PFSK-1 (cell line): Measurements from ENCODE around the gene ZCCHC2.

Experiments
- FOXP2 ChIP-seq: optimal IDR thresholded peaks from 2 replicates; pipeline ENCODE3; 2011; ENCODE audit warnings: borderline replicate concordance, control low read depth, inconsistent platforms; ENCODE audit not compliant: insufficient read depth; ENCODE audit errors: extremely low read length, extremely low read depth
- POLR2AphosphoS5 ChIP-seq: IDR thresholded peaks from 2 replicates; pipeline ENCODE4 v1.6.1; 2012; ENCODE audit warnings: low read depth, mild to moderate bottlenecking, control low read depth, low read length, moderate library complexity
- SIN3A ChIP-seq: IDR thresholded peaks from 2 replicates; pipeline ENCODE4 v1.6.1; 2012; ENCODE audit warnings: mild to moderate bottlenecking, low read length, moderate library complexity, borderline replicate concordance; ENCODE audit not compliant: insufficient read depth
- TAF1 ChIP-seq: IDR thresholded peaks from 2 replicates; pipeline ENCODE4 v1.6.1; 2012; ENCODE audit warnings: low read length, control low read depth, borderline replicate concordance; ENCODE audit not compliant: insufficient read depth
- TF ChIP-seq, protein P1 (sequence below), 2 experiments: IDR thresholded peaks; 2 replicates each; pipeline versions ENCODE4 v1.6.1 to v1.8.0; 2011 to 2012; ENCODE audit warnings: low read depth in 2 of 2, low read length in 2 of 2, control low read depth in 1 of 2, inconsistent platforms in 1 of 2, mild to moderate bottlenecking in 1 of 2, moderate library complexity in 1 of 2; ENCODE audit not compliant: insufficient read depth in 1 of 2

Gene ZCCHC2

DNA sequence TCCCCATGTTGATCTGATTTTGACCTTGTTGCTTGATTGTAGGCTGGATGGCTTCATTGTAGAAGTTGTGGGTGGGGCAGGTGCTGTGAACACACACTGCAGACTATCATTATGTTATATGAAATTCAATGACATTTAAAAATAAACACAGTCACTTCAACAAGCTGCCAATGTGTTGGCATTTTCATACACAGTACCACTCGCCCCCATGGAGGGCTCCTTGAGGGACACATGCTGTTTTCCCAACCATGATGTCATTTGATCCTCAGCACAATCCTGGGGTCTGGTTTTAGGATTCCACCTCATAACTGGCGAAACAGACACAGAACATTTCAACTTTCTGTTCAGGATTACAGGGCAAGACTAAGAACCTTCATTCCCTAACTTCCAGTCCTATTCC lies 86.9 kb downstream of the ZCCHC2 start:
- TF ChIP-seq TAF1: no peak
- TF ChIP-seq POLR2AphosphoS5: no peak
- no peak for TF ChIP-seq FOXP2
- TF ChIP-seq SIN3A: no peak
- TF ChIP-seq, protein P1, sequence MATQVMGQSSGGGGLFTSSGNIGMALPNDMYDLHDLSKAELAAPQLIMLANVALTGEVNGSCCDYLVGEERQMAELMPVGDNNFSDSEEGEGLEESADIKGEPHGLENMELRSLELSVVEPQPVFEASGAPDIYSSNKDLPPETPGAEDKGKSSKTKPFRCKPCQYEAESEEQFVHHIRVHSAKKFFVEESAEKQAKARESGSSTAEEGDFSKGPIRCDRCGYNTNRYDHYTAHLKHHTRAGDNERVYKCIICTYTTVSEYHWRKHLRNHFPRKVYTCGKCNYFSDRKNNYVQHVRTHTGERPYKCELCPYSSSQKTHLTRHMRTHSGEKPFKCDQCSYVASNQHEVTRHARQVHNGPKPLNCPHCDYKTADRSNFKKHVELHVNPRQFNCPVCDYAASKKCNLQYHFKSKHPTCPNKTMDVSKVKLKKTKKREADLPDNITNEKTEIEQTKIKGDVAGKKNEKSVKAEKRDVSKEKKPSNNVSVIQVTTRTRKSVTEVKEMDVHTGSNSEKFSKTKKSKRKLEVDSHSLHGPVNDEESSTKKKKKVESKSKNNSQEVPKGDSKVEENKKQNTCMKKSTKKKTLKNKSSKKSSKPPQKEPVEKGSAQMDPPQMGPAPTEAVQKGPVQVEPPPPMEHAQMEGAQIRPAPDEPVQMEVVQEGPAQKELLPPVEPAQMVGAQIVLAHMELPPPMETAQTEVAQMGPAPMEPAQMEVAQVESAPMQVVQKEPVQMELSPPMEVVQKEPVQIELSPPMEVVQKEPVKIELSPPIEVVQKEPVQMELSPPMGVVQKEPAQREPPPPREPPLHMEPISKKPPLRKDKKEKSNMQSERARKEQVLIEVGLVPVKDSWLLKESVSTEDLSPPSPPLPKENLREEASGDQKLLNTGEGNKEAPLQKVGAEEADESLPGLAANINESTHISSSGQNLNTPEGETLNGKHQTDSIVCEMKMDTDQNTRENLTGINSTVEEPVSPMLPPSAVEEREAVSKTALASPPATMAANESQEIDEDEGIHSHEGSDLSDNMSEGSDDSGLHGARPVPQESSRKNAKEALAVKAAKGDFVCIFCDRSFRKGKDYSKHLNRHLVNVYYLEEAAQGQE (IDR thresholded peaks at IDR 0.05; ENCODE audit: insufficient read depth in 1 of 2, low read depth in 2 of 2, low read length in 2 of 2): no peak

DNA sequence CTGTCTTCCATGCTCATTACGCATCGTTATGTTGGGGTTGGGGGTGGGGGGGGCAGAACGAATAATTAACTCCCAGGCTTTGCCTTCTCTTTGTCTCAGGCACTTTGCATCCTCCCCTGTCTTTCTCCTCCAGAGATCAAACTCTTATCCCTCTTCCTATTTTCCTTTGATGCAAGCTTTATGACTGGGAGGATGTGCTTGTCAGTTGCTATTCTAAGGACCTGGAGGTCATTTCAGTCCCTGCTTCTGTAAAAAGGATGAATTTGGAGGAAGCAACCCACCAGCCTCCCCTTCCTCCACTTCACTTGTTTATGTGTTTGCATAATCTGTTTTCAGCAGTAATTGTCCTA lies 87.5 kb downstream of the ZCCHC2 start:
- TF ChIP-seq, protein P1 (IDR thresholded peaks at IDR 0.05; ENCODE audit: insufficient read depth in 1 of 2, low read depth in 2 of 2, low read length in 2 of 2): no peak
- no peak for TF ChIP-seq TAF1
- no peak for TF ChIP-seq FOXP2
- TF ChIP-seq SIN3A: no peak
- no peak for TF ChIP-seq POLR2AphosphoS5

DNA sequence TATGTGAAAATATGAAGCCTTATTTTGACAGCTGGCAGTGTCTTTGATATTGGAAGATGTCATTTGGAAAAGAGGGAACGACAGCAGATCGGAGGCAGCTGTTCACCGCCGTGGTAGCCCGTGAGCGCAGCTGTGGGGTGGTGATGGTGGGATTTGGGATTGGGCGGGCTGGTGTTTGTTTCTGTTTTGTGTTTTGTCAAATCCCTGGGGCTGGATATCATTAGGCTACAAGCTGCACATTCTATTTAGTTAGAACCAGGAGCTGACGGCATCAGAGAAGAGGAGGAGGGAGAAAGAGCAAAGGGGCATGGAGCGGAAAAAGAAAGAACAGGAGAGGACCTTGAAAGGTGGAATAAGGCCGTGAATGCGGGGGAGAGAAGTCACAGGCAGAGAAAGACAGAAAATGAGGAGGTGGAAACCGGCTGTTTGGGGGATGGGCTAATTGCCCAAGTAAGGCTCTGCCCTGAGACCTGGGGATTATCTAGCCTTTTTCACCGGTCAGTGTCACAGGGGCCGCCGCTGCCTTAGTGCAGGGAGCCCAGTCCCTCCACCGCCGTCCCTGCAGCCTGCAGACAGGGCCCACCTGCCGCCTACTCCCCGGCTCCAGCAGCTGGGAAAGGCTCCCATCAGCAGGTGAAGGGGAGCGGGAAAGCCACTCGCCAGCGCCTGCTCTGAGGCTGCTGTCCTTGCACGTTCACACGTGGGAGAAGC lies 88.0 kb downstream of the ZCCHC2 start:
- TF ChIP-seq TAF1: no peak
- TF ChIP-seq POLR2AphosphoS5: no peak
- no peak for TF ChIP-seq FOXP2
- TF ChIP-seq SIN3A: no peak
- TF ChIP-seq, protein P1 (IDR thresholded peaks at IDR 0.05; ENCODE audit: insufficient read depth in 1 of 2, low read depth in 2 of 2, low read length in 2 of 2): no peak

DNA sequence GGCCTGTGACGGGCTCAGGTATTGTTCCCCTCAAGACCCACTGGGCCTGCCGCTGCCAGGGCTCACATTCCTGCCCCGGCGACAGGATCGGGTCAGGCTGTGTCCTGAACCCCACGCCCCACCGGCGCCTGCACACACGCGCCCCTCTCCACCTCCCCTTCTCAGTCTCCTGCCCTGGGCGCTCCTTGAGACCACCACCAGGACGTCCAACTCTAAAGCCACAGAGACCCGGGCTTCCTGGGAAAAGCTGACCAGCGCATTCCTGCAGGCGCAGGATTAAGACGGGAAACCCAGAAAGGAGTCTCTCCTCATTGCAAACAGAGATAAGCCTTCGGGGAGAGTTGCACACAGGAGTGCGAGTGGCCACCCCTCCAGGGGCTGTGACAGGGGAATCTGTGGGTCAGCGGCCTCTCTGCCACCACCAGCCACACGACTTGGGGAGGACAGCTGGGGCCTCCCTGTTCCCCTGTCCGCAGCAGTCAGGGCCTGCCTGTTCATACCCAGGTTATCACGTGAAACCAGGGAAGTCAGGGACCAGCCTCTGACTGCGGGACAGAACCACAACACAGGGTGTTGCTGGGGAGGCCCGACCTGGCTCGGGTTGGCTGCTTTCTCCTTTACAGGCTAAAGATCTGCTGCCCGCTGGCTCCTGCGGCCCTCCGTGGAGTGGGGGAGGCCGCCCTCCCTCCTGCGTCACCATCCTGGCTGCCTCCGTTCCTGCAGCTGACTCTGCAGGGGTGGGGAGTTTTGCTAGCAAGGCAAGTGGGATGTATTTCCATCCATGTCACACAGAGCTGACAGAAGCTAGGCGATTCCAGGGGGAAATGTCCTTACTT lies 88.8 kb downstream of the ZCCHC2 start:
- TF ChIP-seq, protein P1 (IDR thresholded peaks at IDR 0.05; ENCODE audit: insufficient read depth in 1 of 2, low read depth in 2 of 2, low read length in 2 of 2): no peak
- TF ChIP-seq SIN3A (no peak), TAF1 (no peak), FOXP2 (no peak), POLR2AphosphoS5 (no peak)
